Measurements from ENCODE around the gene KCNN4.

DNA sequence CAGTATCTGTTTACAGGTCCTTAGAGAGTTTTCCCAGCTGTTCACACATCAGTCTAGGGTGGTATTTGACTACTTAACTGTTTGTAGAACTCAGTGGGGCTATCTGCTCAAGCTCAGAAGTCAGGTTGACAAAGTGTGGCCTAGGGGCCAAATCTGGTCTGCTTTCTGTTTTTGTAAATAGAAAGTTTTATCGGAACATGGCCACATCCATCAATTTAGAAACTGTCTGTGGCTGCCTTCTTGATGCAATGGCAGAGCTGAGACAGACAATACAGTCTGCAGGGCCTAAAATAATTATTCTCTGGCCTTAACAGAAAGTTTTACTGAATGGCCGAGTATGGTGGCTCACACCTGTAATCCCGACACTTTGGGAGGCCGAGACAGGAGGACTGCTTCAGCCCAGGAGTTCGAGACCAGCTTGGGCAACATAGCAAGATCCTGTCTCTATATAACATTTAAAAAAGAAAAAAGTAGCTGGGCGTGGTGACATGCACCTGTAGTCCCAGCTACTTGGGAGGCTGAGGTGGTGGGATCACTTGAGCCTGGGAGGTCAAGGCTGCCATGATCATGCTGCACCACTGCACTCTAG is 28.4 kb downstream of the KCNN4 start:
- TF ChIP-seq, protein P1, sequence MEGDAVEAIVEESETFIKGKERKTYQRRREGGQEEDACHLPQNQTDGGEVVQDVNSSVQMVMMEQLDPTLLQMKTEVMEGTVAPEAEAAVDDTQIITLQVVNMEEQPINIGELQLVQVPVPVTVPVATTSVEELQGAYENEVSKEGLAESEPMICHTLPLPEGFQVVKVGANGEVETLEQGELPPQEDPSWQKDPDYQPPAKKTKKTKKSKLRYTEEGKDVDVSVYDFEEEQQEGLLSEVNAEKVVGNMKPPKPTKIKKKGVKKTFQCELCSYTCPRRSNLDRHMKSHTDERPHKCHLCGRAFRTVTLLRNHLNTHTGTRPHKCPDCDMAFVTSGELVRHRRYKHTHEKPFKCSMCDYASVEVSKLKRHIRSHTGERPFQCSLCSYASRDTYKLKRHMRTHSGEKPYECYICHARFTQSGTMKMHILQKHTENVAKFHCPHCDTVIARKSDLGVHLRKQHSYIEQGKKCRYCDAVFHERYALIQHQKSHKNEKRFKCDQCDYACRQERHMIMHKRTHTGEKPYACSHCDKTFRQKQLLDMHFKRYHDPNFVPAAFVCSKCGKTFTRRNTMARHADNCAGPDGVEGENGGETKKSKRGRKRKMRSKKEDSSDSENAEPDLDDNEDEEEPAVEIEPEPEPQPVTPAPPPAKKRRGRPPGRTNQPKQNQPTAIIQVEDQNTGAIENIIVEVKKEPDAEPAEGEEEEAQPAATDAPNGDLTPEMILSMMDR (IDR thresholded peaks at IDR 0.05), result no peak
- TF ChIP-seq POLR2A (IDR thresholded peaks at IDR 0.05), result no peak
